ENCODE data around the gene MYL2. TPM values are rescaled to one million over a fixed set of nuclear protein-coding genes. Genes with fewer than 3 reads are reported as not detected.

The MYL2 gene
- total RNA-seq, 1 experiment from 2014 or later: 0.39 TPM

GRCh38 chr12:110908377-110909152, 11.8 kb downstream of the MYL2 start:
- H3K4me1 ChIP-seq (ENCODE audit: control insufficient read depth in 1 of 2, insufficient read depth in 2 of 2, low read length in 2 of 2): peaks cover 0 to 4% of the 10 kb centered on the region in 2 experiments; a peak in 1 of 4 replicates
- RAD21 ChIA-PET (ENCODE audit: low non-redundant PET in 1 of 2, low total read pairs in 2 of 2, uncharacterized antibody in 2 of 2, unreplicated experiment in 2 of 2): interaction anchor here in 1 of 2 experiments (0.6 kb wide), 1 partner anchor 475 kb away, joined by 3 read pairs; no protein-coding TSS in a partner anchor
- no peak for TF ChIP-seq ZNF274 (IDR thresholded peaks at IDR 0.05; ENCODE audit: low read depth, low read length)
- TF ChIP-seq SIN3A (IDR thresholded peaks at IDR 0.05; ENCODE audit: low read depth): no peak
- TF ChIP-seq ZFX (IDR thresholded peaks at IDR 0.05): no peak
- TF ChIP-seq TCF7L2 (IDR thresholded peaks at IDR 0.05; ENCODE audit: borderline replicate concordance, extremely low read depth, insufficient read depth, insufficient read length): no peak
- no peak for TF ChIP-seq CBX3 (IDR thresholded peaks at IDR 0.05; ENCODE audit: low read depth)
- no peak for TF ChIP-seq POLR2A (IDR thresholded peaks at IDR 0.05; ENCODE audit: borderline replicate concordance, extremely low read depth, insufficient read depth, insufficient read length)
- TF ChIP-seq CEBPB (IDR thresholded peaks at IDR 0.05; ENCODE audit: low read depth): no peak
- TF ChIP-seq SP1 (IDR thresholded peaks at IDR 0.05; ENCODE audit: low read depth): no peak
- no peak for TF ChIP-seq JUND (IDR thresholded peaks at IDR 0.05)
- no peak for TF ChIP-seq YY1 (IDR thresholded peaks at IDR 0.05; ENCODE audit: extremely low read depth, insufficient replicate concordance, low read depth, low read length)
- TF ChIP-seq ELF1 (IDR thresholded peaks at IDR 0.05; ENCODE audit: borderline replicate concordance, low read depth): no peak
- TF ChIP-seq MAX (IDR thresholded peaks at IDR 0.05): no peak
- no peak for TF ChIP-seq EZH2phosphoT487 (IDR thresholded peaks at IDR 0.05; ENCODE audit: borderline replicate concordance)
- TF ChIP-seq ATF3 (IDR thresholded peaks at IDR 0.05): no peak
- TF ChIP-seq REST (IDR thresholded peaks at IDR 0.05; ENCODE audit: low read depth): no peak
- CTCF ChIA-PET: no interaction called here
- DNase-seq (ENCODE audit: low read depth, low spot score): no peak
- POLR2A ChIA-PET: no interaction called here
- no peak overlapping the region for H3K4me3 ChIP-seq (replicated peaks in 1 of 2; ENCODE audit: low read depth in 1 of 2, low read length in 2 of 2)
- H3K4me2 ChIP-seq (ENCODE audit: low read length): no peak overlapping the region
- H2AFZ ChIP-seq (ENCODE audit: low read depth, low read length, poor library complexity, severe bottlenecking): no peak overlapping the region
- ATAC-seq: no peak
- H3K27me3 ChIP-seq (ENCODE audit: insufficient read depth, low read length): no peaks in the 10 kb centered on the region
- no peak overlapping the region for H3K27ac ChIP-seq (ENCODE audit: low read depth, low read length)
- no peaks in the 10 kb centered on the region for H3K9me3 ChIP-seq (ENCODE audit: control insufficient read depth in 1 of 2, insufficient read depth in 1 of 2, low read depth in 1 of 2, low read length in 2 of 2)
- no peaks in the 10 kb centered on the region for H3K79me2 ChIP-seq (ENCODE audit: insufficient read depth, low read length)
- no peaks in the 10 kb centered on the region for H3K36me3 ChIP-seq (ENCODE audit: control insufficient read depth in 1 of 2, insufficient read depth in 2 of 2, low read length in 2 of 2)
- H4K20me1 ChIP-seq (ENCODE audit: insufficient read depth): no peaks in the 10 kb centered on the region
- intact Hi-C loops (cut with micrococcal nuclease): no loop called here
- no peaks in the 10 kb centered on the region for H3K9me2 ChIP-seq (ENCODE audit: insufficient read depth)
- H3K9ac ChIP-seq (ENCODE audit: low read length): no peak overlapping the region
- no TSS peak for BruUV-seq (replicated peaks)
